Ovary (tissue), 9 donors: Measurements from ENCODE around the gene FBN1. TPM values are rescaled to one million over a fixed set of nuclear protein-coding genes. Genes with fewer than 3 reads are reported as not detected.

Experiments
- DNase-seq, 5 donors: peaks; one replicate each; pipeline ENCODE4 v3.0.0-alpha.2; 2019 to 2020
- H3K27ac ChIP-seq, 2 donors: fragments of 200-600 bp; one replicate each; pipeline versions ENCODE4 v1.5.1 to v1.8.0; 2019 to 2022
- H3K27me3 ChIP-seq: fragments of 200-600 bp; one replicate; pipeline ENCODE4 v1.8.0; 2022
- H3K36me3 ChIP-seq: fragments of 200-600 bp; sonication (generic); one replicate; pipeline ENCODE4 v1.5.1; 2019
- H3K4me1 ChIP-seq: one replicate; pipeline ENCODE4 v1.8.1; 2013; ENCODE audit warnings: mild to moderate bottlenecking, moderate library complexity; ENCODE audit not compliant: insufficient read depth
- H3K4me3 ChIP-seq: fragments of 200-600 bp; sonication (generic); one replicate; pipeline ENCODE4 v1.5.1; 2017
- H3K9me3 ChIP-seq, 2 donors: fragments of 200-600 bp in 1 of 2; sonication (generic) in 1 of 2; one replicate each; pipeline versions ENCODE4 v1.5.1 to v1.8.1; 2013 to 2019; ENCODE audit warnings: mild to moderate bottlenecking in 1 of 2, moderate library complexity in 1 of 2
- EP300 ChIP-seq: sonication (generic); formaldehyde crosslinking; IDR thresholded peaks from one replicate; pipeline ENCODE4 v1.6.1; 2017; ENCODE audit warnings: antibody characterized with exemption
- POLR2A ChIP-seq: fragments of 450-650 bp; IDR thresholded peaks from one replicate; pipeline ENCODE4 v1.6.1; 2017; ENCODE audit warnings: antibody characterized with exemption, mild to moderate bottlenecking, moderate library complexity
- WGBS, 3 donors: extraction: QIAGEN DNeasy Blood & Tissue Kit in 1 of 3; methylation state at CpG; one replicate each; pipeline versions ENCODE4 v1.1.5 to v1.1.7; 2013 to 2017; 5-methylcytosine and 5-hydroxymethylcytosine counted together
- intact Hi-C, 4 donors: fragments of 100-400 bp; cut with DNase I; formaldehyde crosslinking; loops; one replicate each; pipeline versions ENCODE4 v1.11.0 to v1.15.1; 2022 to 2023
- polyA plus RNA-seq, 2 donors: library from polyadenylated mRNA; stranded (reverse); fragments of 200-250 nt in 1 of 2; fragments of 350-450 nt in 1 of 2; fragmentation: Illumina TruSeq in 1 of 2; extraction: RNeasy Lipid Tissue Mini Kit (QIAGEN cat#74804) in 1 of 2; gene quantifications; one replicate each; pipeline ENCODE4 v1.2.3, GENCODE V29; 2013 to 2014
- total RNA-seq, 7 donors: library from RNA; depleted of rRNA in 2 of 7; stranded (reverse); fragments of >200 nt in 2 of 7; fragmentation: NEBNext Ultra II Directional in 3 of 7; extraction: Animal tissue kit (Norgen Biotek cat#: 25700) in 3 of 7; gene quantifications; one replicate each; pipeline versions ENCODE4 v1.1.0 to v1.2.4, GENCODE V29; 2016 to 2023
- TF ChIP-seq, protein P1 (sequence below), 3 donors: fragments of 450-650 bp in 2 of 3; fragments of 200-600 bp in 1 of 3; IDR thresholded peaks; one replicate each; pipeline versions ENCODE4 v1.5.1 to v1.8.0; 2016 to 2022; ENCODE audit warnings: antibody characterized with exemption in 3 of 3, mild to moderate bottlenecking in 1 of 3
- donor health status: DM: no; HTN: no; CAD: no; lungs with moderate emphysema.
- donor health status: DM: no; HTN: no; CAD: no.
- donor health status: Bipolar disorder and iron deficiency.
- donor health status: DM: yes; HTN: yes; CAD: no.
- donor health status: DM: no; HTN: no; CAD: no.
- donor health status: DM: yes; HTN: yes; CAD: no.

FBN1 gene
- total and polyA plus RNA-seq, 9 donors = 62.5 to 159 (median 97.4) TPM

DNA sequence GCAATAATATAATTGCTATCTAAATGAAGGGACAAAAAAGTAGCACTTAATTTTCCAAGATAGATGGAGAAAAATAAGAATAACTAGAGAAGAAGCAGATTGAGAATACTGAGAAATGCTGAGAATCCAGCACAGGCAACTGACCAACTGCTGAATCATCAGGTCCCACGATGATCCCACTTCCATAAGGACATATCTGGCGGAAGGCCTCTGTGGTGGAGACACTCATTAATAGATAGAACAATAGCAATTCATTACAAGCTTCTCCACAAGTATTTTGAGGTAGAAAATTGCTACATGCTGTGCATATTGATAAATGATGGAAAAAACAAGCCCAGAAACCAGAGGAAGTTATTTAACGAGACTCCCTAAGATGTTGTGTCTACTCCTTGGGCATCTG lies 208.3 kb downstream of the FBN1 start:
- H3K36me3 ChIP-seq = no peaks in the 10 kb centered on the region
- intact Hi-C loops = no loop called here
- H3K27me3 ChIP-seq = no peaks in the 10 kb centered on the region
- WGBS, 3 donors = 23 to 33% (median 28%) methylated on average over 3 of the region's 3 CpGs
- no peak overlapping the region for H3K4me3 ChIP-seq
- TF ChIP-seq, protein P1, sequence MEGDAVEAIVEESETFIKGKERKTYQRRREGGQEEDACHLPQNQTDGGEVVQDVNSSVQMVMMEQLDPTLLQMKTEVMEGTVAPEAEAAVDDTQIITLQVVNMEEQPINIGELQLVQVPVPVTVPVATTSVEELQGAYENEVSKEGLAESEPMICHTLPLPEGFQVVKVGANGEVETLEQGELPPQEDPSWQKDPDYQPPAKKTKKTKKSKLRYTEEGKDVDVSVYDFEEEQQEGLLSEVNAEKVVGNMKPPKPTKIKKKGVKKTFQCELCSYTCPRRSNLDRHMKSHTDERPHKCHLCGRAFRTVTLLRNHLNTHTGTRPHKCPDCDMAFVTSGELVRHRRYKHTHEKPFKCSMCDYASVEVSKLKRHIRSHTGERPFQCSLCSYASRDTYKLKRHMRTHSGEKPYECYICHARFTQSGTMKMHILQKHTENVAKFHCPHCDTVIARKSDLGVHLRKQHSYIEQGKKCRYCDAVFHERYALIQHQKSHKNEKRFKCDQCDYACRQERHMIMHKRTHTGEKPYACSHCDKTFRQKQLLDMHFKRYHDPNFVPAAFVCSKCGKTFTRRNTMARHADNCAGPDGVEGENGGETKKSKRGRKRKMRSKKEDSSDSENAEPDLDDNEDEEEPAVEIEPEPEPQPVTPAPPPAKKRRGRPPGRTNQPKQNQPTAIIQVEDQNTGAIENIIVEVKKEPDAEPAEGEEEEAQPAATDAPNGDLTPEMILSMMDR (IDR thresholded peaks at IDR 0.05) = no peak
- TF ChIP-seq POLR2A (no peak), EP300 (no peak)
- peaks cover 4% of the 10 kb centered on the region for H3K4me1 ChIP-seq
- DNase-seq = no peak
- no peak overlapping the region for H3K27ac ChIP-seq
- no peaks in the 10 kb centered on the region for H3K9me3 ChIP-seq

DNA sequence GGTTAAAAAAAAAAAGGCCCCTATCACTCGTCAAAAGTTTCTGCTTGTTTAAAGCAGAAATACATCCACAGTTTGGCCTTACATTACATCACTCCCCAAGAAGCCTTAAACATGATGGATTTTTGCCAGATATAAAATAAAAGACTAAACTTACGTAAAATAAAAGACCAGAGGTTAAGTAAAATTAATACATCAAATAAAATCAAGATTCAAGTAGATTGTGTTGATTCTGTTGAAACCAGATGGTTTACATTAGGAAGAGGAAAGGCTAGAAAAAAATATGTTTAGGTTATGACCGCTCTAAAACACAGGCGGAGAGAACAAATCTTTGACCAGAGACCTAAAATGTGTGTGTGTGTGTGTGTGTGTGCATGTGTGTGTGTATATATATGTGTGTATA lies 210.2 kb downstream of the FBN1 start:
- intact Hi-C loops = no loop called here
- H3K4me3 ChIP-seq = no peak overlapping the region
- H3K27me3 ChIP-seq = no peaks in the 10 kb centered on the region
- TF ChIP-seq EP300 (no peak), POLR2A (no peak)
- TF ChIP-seq, protein P1 (IDR thresholded peaks at IDR 0.05) = no peak
- no peaks in the 10 kb centered on the region for H3K36me3 ChIP-seq
- H3K4me1 ChIP-seq = peaks cover 3% of the 10 kb centered on the region
- no peak overlapping the region for H3K27ac ChIP-seq
- WGBS, 3 donors = 86 to 89% (median 86%) methylated on average over 4 of the region's 4 CpGs
- no peak for DNase-seq
- no peaks in the 10 kb centered on the region for H3K9me3 ChIP-seq

DNA sequence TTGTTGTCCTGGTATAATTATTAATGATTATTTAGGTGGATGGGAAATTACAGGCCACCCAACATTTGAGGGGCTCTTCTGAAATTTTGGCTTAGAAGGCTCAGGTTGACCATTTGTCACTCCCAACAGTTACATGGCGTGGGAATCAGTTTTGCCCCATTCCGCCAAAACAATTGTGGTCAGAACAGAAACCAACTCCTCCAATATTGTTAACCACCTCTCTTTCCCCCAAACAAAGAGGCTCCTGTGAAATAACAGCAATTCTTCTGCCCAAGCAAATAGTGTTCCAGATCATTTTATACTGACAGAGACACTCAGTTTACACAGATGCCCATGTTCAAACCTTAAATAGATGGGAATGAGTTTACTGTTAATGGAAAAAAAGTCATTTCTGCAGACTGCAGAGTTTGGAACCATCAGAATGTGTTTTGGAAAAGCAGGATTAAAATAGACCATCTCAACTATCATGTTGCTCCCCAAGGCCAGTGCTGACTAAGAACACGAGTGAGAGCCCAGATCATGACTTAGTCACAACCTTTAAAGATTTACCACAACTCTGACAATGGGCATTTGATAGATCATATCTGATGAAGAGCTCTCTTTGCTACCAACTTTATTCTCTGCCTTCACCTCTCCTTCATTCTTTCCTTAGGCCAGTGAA lies 212.2 kb downstream of the FBN1 start:
- TF ChIP-seq, protein P1 (IDR thresholded peaks at IDR 0.05) = no peak
- TF ChIP-seq EP300 (no peak), POLR2A (no peak)
- no peak overlapping the region for H3K4me3 ChIP-seq
- WGBS, 3 donors = 66 to 70% (median 68%) methylated on average over 3 of the region's 3 CpGs
- DNase-seq = no peak
- H3K27ac ChIP-seq = no peak overlapping the region
- H3K27me3 ChIP-seq = no peaks in the 10 kb centered on the region
- no peaks in the 10 kb centered on the region for H3K36me3 ChIP-seq
- intact Hi-C loops = no loop called here
- H3K4me1 ChIP-seq = no peaks in the 10 kb centered on the region
- H3K9me3 ChIP-seq = no peaks in the 10 kb centered on the region

DNA sequence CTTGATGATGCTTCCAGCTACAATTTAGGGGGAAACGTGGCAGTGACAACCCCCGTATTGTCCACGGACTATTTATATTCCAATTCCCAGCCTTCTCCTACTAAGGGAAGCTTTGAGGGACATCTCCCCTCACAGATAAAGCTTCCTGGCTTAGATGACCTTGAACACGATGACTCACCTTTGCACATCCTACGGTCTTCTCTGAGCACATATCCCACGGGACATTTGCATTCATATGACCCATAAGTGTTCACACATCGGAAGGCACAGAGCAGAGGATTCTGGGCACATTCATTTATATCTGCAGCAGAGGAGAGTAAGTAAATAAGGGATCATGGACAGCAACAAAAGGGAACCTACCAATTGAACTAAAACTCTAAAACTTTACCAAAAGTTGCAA lies 212.8 kb downstream of the FBN1 start:
- DNase-seq = no peak
- Histone ChIP-seq H3K36me3 (no peaks in the 10 kb centered on the region), H3K27ac (no peak overlapping the region), H3K4me3 (no peak overlapping the region), H3K4me1 (peaks cover 1% of the 10 kb centered on the region), H3K27me3 (no peaks in the 10 kb centered on the region), H3K9me3 (no peaks in the 10 kb centered on the region)
- TF ChIP-seq, protein P1 (IDR thresholded peaks at IDR 0.05) = no peak
- no peak for TF ChIP-seq POLR2A
- 55 to 71% (median 57%) methylated on average over 7 of the region's 7 CpGs for WGBS, 3 donors
- intact Hi-C loops = no loop called here
